Endodermal cell (in vitro differentiated cells): ENCODE measurements around the gene EIF4G3. TPM values are rescaled to one million over a fixed set of nuclear protein-coding genes. Genes with fewer than 3 reads are reported as not detected.

ENCODE experiments used
- DNase-seq: peaks from one replicate; pipeline ENCODE4 v3.0.0-alpha.2; 2017
- H3K27ac ChIP-seq: 2 replicates; pipeline ENCODE4 v1.5.1; 2013; ENCODE audit warnings: mild to moderate bottlenecking, low read depth, low read length, moderate library complexity
- H3K27me3 ChIP-seq: 2 replicates; pipeline ENCODE4 v1.6.1; 2013; ENCODE audit warnings: mild to moderate bottlenecking, low read length, moderate library complexity; ENCODE audit not compliant: insufficient read depth, control insufficient read depth, poor library complexity, severe bottlenecking
- H3K36me3 ChIP-seq: 2 replicates; pipeline ENCODE4 v1.7.0; 2013; ENCODE audit warnings: mild to moderate bottlenecking, low read length, moderate library complexity; ENCODE audit not compliant: control insufficient read depth, insufficient read depth
- H3K4me1 ChIP-seq: one replicate; pipeline ENCODE4 v1.7.0; 2013; ENCODE audit warnings: low read length; ENCODE audit not compliant: control insufficient read depth, insufficient read depth
- H3K4me3 ChIP-seq: 2 replicates; pipeline ENCODE4 v1.5.1; 2013; ENCODE audit warnings: mild to moderate bottlenecking, low read length, moderate library complexity
- H3K9ac ChIP-seq: 2 replicates; pipeline ENCODE4 v1.6.1; 2013; ENCODE audit warnings: mild to moderate bottlenecking, low read length, moderate library complexity; ENCODE audit not compliant: poor library complexity, severe bottlenecking; ENCODE audit errors: extremely low read depth
- H3K9me3 ChIP-seq: 2 replicates; pipeline ENCODE4 v1.6.1; 2013; ENCODE audit warnings: mild to moderate bottlenecking, low read length, moderate library complexity; ENCODE audit not compliant: control insufficient read depth
- H3K27ac Mint-ChIP-seq: 2 replicates; pipeline ENCODE4 v1.8.0; 2020; ENCODE audit warnings: mixed read lengths
- H3K27me3 Mint-ChIP-seq: 2 replicates; pipeline ENCODE4 v1.8.0; 2021; ENCODE audit warnings: mild to moderate bottlenecking, mixed read lengths; ENCODE audit not compliant: insufficient read depth
- H3K36me3 Mint-ChIP-seq: 2 replicates; pipeline ENCODE4 v1.8.0; 2020; ENCODE audit warnings: low read depth, mixed read lengths
- H3K4me1 Mint-ChIP-seq: 2 replicates; pipeline ENCODE4 v1.8.0; 2020; ENCODE audit warnings: mixed read lengths
- H3K4me3 Mint-ChIP-seq: 2 replicates; pipeline ENCODE4 v1.8.0; 2020; ENCODE audit warnings: mild to moderate bottlenecking, moderate library complexity, mixed read lengths
- H3K9me3 Mint-ChIP-seq: 2 replicates; pipeline ENCODE4 v1.8.0; 2020; ENCODE audit warnings: mild to moderate bottlenecking, mixed read lengths
- CTCF ChIP-seq: fragments of 200-600 bp; sonication (generic); conservative IDR thresholded peaks from 2 replicates; pipeline ENCODE4 v1.5.0; 2021; ENCODE audit warnings: antibody characterized with exemption, mild to moderate bottlenecking
- WGBS, 2 experiments: methylation state at CpG; one replicate each; pipeline versions ENCODE4 v1.1.5 to v1.1.7; 2013; ENCODE audit warnings: missing lambda C conversion rate in 2 of 2, mixed read lengths in 1 of 2; ENCODE audit not compliant: insufficient coverage in 1 of 2, insufficient read length in 1 of 2; 5-methylcytosine and 5-hydroxymethylcytosine counted together
- total RNA-seq, 2 donors: library from RNA; stranded (reverse); fragmentation: NEBNext Ultra II Directional in 1 of 2; extraction: Animal tissue kit (Norgen Biotek cat#: 25700) in 1 of 2; gene quantifications; 2 replicates in 1 of 2; 3 replicates in 1 of 2; pipeline ENCODE4 v1.2.1, GENCODE V29; 2021

Gene EIF4G3
- total RNA-seq, 2 donors from 2014 or later: 101 to 103 TPM

- peaks cover 5% of the 10 kb centered on the region for H3K9me3 Mint-ChIP-seq
- H3K4me3 Mint-ChIP-seq: no peak overlapping the region
- Histone ChIP-seq H3K27ac (no peak overlapping the region), H3K27me3 (no peaks in the 10 kb centered on the region), H3K9me3 (peaks cover 26% of the 10 kb centered on the region), H3K9ac (no peak overlapping the region), H3K36me3 (peaks cover 67% of the 10 kb centered on the region), H3K4me3 (no peak overlapping the region), H3K4me1 (no peaks in the 10 kb centered on the region)
- H3K36me3 Mint-ChIP-seq: peaks cover 58% of the 10 kb centered on the region
- H3K4me1 Mint-ChIP-seq: peaks cover 2% of the 10 kb centered on the region
- H3K27ac Mint-ChIP-seq: no peak overlapping the region
- DNase-seq: no peak
- no peak for TF ChIP-seq CTCF
- H3K27me3 Mint-ChIP-seq: no peaks in the 10 kb centered on the region
- WGBS, 2 experiments: 80 to 96% methylated on average over 2 to 4 of the region's 4 CpGs
Measured at GRCh38 chr1:20837554-20838192, 339.0 kb downstream of the EIF4G3 start.

GRCh38 chr1:20836230-20836629 lies 340.5 kb downstream of the EIF4G3 start:
- Mint-ChIP-seq H3K36me3 (peaks cover 49% of the 10 kb centered on the region), H3K4me1 (peaks cover 2% of the 10 kb centered on the region), H3K27ac (no peak overlapping the region), H3K9me3 (peaks cover 5% of the 10 kb centered on the region), H3K4me3 (no peak overlapping the region), H3K27me3 (no peaks in the 10 kb centered on the region)
- DNase-seq: no peak
- WGBS, 2 experiments: 92 to 100% methylated on average over 3 to 4 of the region's 4 CpGs
- Histone ChIP-seq H3K27ac (no peak overlapping the region), H3K9ac (no peak overlapping the region), H3K4me1 (no peaks in the 10 kb centered on the region), H3K36me3 (peaks cover 58% of the 10 kb centered on the region), H3K9me3 (peaks cover 26% of the 10 kb centered on the region), H3K27me3 (no peaks in the 10 kb centered on the region), H3K4me3 (no peak overlapping the region)
- no peak for TF ChIP-seq CTCF

- no peak for TF ChIP-seq CTCF
- H3K36me3 Mint-ChIP-seq: peaks cover 39% of the 10 kb centered on the region
- H3K4me1 Mint-ChIP-seq: peaks cover 2% of the 10 kb centered on the region
- Histone ChIP-seq H3K27me3 (no peaks in the 10 kb centered on the region), H3K36me3 (peaks cover 45% of the 10 kb centered on the region), H3K9ac (no peak overlapping the region), H3K4me1 (no peaks in the 10 kb centered on the region), H3K4me3 (peak overlapping the region; percentile 37), H3K9me3 (peaks cover 26% of the 10 kb centered on the region), H3K27ac (no peak overlapping the region)
- peaks cover 5% of the 10 kb centered on the region for H3K9me3 Mint-ChIP-seq
- H3K4me3 Mint-ChIP-seq: no peak overlapping the region
- DNase-seq: no peak
- no peak overlapping the region for H3K27ac Mint-ChIP-seq
- no peaks in the 10 kb centered on the region for H3K27me3 Mint-ChIP-seq
Measured at GRCh38 chr1:20834780-20835179, 341.9 kb downstream of the EIF4G3 start.
